ENCODE data around the gene FBXL15.

The FBXL15 gene

DNA sequence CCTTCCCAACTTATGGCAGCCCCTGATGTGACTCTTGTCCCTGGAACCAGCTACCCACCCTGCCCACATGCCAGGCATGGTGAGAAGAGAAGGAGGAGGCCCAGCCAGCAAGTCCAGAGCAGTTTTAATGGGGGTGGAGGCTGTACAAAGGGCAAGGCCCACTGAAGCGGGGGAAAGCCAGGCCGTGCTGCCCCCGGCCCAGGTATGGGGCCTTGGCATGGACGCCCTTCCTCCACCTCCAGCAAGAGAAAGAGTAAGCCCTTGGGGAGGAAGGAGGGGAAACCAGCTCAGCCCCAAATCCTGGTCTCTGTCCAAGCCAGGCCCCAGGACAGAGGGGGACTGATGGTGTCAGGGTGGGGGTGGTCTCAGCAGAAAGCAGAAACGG, 18.1 kb upstream of the FBXL15 start:
- DNase-seq (ENCODE audit: low read depth) = no peak
- no peak overlapping the region for H3K4me3 ChIP-seq (ENCODE audit: low read depth, low read length)
- TF ChIP-seq, protein P1, sequence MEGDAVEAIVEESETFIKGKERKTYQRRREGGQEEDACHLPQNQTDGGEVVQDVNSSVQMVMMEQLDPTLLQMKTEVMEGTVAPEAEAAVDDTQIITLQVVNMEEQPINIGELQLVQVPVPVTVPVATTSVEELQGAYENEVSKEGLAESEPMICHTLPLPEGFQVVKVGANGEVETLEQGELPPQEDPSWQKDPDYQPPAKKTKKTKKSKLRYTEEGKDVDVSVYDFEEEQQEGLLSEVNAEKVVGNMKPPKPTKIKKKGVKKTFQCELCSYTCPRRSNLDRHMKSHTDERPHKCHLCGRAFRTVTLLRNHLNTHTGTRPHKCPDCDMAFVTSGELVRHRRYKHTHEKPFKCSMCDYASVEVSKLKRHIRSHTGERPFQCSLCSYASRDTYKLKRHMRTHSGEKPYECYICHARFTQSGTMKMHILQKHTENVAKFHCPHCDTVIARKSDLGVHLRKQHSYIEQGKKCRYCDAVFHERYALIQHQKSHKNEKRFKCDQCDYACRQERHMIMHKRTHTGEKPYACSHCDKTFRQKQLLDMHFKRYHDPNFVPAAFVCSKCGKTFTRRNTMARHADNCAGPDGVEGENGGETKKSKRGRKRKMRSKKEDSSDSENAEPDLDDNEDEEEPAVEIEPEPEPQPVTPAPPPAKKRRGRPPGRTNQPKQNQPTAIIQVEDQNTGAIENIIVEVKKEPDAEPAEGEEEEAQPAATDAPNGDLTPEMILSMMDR (IDR thresholded peaks at IDR 0.05; ENCODE audit: low read depth, low read length, missing control alignments) = no peak

DNA sequence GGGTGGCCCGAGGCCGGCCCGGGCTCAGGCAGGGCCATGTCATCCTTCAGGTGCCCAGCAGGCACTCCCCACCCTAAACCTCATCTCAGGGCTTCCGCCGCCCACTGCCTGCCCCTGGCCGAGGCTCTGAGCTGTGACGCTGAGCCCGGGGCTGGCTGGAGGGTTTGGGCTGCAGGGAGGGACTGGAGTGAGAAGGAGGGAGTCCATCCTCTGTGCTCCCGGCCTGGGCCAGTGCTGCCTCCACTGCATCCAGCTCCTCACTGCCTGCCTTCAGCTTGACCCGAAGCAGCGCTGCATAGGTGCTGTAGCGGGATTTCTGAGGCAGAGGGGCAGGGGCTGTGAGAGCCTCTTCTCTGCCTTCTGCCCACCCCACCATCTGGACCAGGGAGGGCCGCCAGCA, 17.5 kb upstream of the FBXL15 start:
- H3K4me3 ChIP-seq (ENCODE audit: low read depth, low read length) = no peak overlapping the region
- DNase-seq (ENCODE audit: low read depth) = no peak
- TF ChIP-seq, protein P1 (IDR thresholded peaks at IDR 0.05; ENCODE audit: low read depth, low read length, missing control alignments) = no peak

DNA sequence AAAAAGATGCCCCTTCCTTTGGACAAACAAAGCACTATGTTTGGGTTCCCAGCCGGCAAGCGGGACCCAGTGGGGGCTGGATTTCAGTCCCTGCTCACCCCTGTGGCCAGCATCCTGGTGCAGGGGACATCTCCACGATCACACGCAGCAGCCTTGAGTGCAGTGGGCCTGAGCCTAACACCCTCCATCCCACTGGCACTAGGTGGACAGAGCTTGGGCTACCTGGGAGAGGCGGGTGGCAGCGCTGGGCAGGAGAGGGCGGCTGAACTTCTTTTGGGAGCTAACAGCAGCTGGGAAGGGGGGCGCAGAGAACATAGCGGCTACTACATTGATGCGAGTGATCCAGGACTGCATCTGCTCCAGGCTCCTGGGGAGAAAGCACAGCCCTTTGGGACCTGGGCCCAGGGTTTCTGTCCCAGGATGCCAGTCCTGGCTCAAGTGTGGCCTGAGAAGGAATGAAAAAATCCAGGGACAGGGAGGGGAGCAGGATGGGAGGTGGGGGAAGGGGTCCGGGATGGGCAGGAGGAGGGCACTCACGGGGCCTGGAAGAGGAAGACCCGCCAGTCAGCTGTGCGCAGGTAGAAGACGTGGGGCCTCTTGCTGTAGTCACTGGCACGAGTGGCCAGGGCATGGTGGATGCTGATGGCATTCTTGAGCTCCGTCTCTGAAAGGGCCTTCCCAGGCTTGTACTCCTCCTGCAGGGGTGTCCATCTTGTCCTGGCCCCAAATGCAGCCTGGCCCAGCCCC, 16.1 kb upstream of the FBXL15 start:
- no peak for DNase-seq (ENCODE audit: low read depth)
- no peak overlapping the region for H3K4me3 ChIP-seq (ENCODE audit: low read depth, low read length)
- TF ChIP-seq, protein P1 (IDR thresholded peaks at IDR 0.05; ENCODE audit: low read depth, low read length, missing control alignments) = no peak

DNA sequence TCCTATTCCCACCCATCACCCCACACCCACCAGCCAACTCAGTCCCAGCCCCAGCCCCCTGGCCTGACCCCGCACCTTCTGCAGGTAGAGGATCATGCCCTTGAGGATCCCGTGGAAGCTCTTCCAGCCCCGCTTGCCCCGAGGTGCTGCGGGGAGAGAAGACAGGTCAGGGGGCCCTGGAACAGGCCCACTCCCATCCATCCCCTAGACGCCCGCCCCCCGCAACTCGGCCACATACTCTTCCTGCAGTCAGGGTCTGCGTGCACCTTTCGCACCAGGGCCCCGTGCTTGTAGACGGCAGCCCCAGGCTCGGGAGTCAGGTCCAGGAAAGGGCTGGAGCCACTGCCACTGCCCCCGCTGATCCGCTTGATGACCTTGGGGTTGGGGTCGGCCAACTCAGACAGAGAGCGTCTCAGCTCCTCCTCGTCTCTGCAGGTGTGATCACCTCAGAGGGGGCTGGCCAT, 15.5 kb upstream of the FBXL15 start:
- DNase-seq (ENCODE audit: low read depth) = no peak
- no peak overlapping the region for H3K4me3 ChIP-seq (ENCODE audit: low read depth, low read length)
- TF ChIP-seq, protein P1 (IDR thresholded peaks at IDR 0.05; ENCODE audit: low read depth, low read length, missing control alignments) = no peak

DNA sequence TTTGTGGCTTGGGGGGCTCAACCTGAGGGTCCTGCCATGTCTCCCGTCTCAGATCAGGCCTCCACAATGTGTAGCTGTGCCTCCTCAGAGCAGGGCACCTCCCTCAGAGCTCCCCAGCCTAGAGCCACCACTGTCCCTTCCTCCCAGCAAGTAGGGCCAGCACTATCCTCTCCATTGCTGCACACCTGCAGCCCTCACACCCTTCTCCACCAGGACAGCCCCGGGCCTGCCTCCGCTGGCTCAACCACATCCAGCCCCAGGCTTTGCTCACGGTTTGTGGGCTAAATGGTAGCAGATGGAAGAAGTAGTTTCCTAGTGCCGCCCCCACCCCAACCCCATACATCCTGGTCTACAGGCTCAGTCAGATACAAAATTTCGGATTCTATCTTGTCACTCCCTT, 15.0 kb upstream of the FBXL15 start:
- TF ChIP-seq, protein P1 (IDR thresholded peaks at IDR 0.05; ENCODE audit: low read depth, low read length, missing control alignments) = no peak
- H3K4me3 ChIP-seq (ENCODE audit: low read depth, low read length) = no peak overlapping the region
- no peak for DNase-seq (ENCODE audit: low read depth)

DNA sequence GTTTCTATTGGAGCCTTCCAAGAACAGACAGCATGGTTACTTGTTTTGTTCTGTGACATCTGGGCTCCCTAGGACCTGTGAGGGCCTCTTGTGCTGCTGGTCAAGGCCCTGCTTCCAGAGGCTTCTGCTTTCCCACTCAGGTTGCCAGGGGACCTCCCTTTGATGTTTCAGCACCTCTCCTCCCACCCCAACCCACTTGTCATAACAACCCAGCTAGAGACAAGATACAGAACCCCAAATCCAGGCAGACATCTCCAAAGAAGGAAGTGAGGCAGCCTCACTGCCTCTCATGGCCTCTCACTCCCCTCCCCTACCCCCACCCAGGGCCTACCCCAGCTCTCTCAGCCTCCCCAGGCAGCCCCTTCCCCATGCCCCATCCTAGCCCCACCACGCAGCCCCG, 13.8 kb upstream of the FBXL15 start:
- no peak overlapping the region for H3K4me3 ChIP-seq (ENCODE audit: low read depth, low read length)
- no peak for DNase-seq (ENCODE audit: low read depth)
- TF ChIP-seq, protein P1 (IDR thresholded peaks at IDR 0.05; ENCODE audit: low read depth, low read length, missing control alignments) = no peak

All from GM12864 (cell line).